ENCODE results near the gene ZCCHC14.
A peak's percentile ranks its signal among the peaks of the same experiment; 100 is the strongest.
"Not testable (repeated sequence)": the region's sequence is repeated elsewhere in the genome, so short reads cannot be mapped to it uniquely, and the experiment has no call there.

Gene ZCCHC14

DNA sequence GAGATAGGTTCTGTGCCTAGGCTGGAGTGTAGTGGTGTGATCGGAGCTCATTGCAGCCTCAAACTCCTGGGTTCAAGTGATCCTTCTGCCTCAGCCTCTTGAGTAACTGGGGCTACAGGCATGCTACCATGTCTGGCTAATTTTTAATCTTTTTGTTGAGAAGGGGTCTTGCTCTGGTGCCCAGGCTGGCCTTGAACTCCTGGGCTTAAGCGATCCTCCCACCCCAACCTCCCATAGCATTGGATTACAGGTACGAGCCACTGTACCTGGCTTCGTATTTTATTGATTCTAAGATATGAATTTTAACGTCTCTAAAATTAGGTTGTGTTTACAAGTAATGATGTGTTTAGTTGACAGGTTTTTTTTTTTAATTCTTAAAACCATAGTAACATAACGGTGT, 30.8 kb upstream of the ZCCHC14 start:
- not testable (repeated sequence) for DNase-seq

DNA sequence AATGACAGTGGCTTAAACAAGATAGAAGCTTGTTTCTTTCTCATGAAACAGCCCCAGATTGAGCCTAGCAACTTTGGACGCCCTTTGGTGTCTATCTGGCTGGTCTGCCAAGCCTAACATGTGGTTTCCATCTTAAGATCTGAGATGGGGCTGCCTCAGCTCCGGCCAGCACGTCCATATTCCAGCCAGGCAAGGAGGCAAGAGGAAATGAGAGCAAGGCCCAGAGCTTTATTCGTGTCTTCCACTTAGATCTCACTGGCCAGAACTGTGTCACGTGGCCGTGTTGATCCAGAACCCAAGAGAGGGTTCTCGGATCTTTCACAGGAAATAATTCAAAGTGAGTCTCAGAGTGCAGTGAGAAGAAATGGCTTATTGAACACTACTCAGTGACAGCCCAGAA, 28.9 kb upstream of the ZCCHC14 start:
- not testable (repeated sequence) for DNase-seq

DNA sequence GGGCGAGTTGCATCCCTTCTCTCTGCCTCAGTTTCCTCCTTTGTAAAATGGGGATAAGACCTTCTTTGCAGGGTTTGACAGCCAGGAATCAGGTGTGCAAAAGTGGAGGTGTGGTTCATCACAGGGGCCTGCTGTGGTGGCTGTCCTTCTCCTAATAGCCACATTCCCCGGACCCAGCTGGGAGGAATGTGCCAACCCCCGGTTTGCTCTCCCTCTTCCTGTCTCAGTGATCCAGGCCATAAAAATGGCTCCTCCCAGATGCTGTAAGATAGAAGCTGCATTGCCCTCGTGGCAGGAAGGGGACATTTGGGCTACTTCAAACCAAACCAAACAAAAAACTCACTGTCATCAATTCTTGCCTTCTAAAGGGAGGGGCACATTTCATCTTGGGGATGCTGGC, 26.3 kb upstream of the ZCCHC14 start:
- not testable (repeated sequence) for DNase-seq

DNA sequence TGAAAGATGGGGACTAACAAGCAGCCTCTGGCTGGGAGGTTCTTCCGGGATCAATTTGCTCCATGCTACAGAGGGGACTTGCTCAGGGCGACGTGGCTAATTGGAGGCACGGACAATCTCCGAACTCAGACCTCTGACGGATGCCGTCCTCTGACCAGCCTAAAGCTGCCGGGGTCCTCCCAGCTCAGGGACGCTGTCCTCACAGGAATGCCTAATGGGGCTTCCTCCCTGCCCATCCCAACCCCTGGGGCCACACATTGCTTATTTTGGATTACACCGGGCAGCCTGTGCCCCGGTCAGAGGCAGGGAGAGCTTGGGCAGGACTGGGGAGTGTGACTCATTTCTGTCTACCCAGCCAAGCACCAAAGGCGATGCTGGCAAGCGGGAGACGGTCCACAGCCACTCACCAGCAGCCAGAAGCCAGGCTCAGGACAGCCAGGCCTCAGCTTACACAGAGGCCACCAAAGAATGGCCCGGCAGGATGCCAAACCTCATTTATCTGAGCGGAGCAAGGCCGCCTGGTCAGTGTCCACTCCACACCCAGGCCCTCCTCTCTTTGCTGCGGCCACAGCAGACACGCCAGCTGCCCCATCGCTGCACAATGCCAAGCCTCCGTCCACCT, 25.7 kb upstream of the ZCCHC14 start:
- DNase-seq = not testable (repeated sequence)

DNA sequence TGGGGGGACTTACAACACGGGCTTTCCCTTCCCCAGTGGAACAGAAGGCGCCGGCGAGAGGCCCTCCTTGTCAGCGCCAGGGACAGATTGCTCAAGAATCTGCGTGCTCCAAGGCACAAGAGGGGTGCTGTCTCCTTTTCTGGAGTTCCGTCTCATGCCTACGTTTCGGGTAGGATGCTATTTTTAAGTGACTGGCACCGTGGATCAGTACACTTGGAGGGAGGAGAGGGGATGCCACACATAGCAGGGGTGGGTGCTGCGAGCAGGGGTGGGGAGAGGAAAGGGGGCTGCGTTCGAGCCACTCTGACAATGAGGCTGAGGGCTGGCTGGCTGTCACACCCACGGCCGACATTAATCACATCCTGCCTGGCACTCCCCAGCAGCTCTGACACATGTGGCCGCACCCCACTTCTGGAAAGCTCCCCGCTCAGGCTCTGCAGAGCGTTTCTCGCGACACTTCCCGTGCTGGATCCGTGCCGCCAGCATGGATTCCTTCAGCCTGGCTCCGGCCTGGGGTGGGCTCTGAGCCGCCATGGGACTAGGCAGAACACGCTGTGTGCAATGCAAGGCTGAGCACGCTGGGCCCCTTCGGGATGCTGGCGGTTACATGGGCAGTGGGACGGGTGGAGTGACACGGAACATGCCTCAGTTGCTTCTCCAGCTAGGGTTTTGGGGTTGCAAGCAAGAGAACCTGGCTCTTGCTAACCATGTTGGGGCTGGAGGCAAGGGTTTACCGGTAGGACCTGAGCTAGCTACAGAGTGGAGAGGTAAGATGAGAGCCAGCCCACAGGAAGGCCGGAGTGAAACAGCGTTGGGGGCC, 25.0 kb upstream of the ZCCHC14 start:
- DNase-seq = not testable (repeated sequence)

DNA sequence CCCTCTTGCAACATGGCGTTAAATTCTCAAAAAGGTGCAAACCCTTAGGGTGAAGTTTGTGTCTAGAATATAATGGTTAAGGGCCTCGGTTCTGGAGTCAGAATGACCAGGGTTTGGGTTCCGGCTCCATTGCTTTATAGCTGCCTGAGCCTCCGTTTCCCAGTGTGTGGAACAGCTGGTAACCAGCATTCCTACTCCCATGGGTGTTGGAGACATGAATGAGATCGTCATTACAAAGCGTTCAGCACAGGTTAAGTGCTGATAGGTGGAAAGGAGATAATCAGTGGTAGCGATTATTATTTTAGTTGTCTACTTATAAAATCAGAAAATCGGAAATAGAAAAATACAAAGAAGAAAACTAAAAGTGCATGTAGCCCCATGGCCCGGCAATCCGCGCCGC, 23.5 kb upstream of the ZCCHC14 start:
- peak; percentile 51 for DNase-seq

DNA sequence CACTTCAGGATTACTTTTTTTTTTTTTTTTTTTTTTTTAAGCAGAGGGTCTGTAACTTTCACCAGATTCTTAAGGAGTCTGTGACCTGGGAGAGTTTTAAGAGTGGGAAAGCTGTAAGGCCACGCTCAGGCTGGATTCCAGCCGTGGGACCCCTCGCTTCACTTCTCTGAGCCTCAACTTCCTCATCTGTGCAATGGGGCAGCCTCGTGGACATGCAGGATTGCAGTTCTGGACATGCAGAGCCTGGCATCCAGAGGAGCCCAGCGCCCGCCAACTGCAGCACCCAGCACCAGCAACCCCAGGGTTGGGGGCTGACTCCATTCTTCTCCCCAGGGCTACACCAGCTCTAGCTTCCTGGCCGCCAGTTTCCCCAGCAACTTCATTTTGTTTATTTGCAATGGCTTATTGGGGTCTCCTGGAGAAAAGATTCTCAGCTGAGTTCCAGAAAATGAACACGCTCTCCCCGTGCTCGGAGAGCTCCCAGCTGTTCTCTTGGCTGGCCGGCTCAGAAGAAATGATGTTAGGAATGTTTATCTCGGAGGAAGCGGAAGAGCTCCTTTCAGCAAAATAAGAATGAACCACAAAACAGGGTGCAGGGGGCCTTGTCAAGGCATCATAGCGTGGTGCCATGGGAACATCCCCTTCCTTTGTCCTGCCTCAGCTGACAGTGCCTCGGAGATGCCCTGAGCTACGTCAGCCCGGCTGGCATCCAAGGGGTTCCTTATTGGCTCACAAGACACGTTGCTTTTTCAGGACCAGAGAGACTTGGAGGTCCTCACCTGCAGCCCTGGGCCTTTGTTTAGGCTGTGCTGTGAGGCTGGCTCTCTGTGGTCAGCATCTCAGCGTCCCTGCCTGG, 22.9 kb upstream of the ZCCHC14 start:
- peak; percentile 30 for DNase-seq

DNA sequence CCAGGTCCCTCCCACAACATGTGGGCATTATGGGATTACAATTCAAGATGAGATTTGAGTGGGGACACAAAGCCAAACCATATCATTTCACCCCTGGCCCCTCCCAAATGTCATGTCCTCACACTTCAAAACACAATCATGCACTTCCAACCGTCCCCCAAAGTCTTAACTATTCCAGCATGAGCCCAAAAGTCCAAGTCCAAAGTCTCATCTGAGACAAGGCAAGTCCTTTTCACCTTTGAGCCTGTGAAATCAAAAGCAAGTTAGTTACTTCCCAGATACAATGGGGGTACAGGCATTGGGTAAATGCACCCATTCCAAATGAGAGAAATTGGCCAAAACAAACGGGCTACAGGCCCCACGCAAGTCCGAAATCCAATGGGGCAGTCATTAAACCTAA, 17.0 kb upstream of the ZCCHC14 start:
- DNase-seq = not testable (repeated sequence)

DNA sequence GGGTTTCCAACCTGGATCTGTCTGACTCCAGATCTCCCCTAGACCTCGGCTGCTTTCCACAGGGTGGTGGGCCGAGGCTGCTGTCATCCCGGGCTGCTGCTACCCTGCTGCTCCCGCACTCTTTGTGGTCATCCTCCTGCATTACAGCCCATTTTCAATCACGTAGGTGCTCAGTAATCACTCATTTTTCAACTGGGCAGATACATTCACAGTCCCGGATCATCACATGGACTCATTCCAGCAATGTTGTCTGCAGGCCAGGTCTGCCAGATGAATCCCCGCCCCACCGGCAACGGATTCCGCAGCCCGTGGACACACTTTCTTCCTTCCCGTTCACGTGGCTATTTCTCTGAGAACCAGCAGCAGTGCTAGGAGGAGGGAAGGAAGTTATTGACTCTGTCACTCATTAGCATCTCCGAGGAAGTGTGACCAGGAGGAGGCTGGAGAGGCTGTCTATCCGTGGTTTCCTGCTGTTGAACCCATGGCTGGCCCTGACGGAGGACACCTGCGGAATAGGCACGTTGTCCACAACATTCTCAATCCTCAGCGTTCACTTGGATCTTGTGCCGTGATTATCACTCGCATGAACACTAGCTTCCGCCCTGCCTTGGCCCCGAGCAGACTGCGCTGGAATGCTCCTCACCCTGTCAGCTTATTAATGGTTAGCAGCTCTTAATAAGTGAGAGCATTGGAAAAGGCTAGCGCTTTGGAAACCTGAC, 14.7 kb upstream of the ZCCHC14 start:
- no peak for DNase-seq

DNA sequence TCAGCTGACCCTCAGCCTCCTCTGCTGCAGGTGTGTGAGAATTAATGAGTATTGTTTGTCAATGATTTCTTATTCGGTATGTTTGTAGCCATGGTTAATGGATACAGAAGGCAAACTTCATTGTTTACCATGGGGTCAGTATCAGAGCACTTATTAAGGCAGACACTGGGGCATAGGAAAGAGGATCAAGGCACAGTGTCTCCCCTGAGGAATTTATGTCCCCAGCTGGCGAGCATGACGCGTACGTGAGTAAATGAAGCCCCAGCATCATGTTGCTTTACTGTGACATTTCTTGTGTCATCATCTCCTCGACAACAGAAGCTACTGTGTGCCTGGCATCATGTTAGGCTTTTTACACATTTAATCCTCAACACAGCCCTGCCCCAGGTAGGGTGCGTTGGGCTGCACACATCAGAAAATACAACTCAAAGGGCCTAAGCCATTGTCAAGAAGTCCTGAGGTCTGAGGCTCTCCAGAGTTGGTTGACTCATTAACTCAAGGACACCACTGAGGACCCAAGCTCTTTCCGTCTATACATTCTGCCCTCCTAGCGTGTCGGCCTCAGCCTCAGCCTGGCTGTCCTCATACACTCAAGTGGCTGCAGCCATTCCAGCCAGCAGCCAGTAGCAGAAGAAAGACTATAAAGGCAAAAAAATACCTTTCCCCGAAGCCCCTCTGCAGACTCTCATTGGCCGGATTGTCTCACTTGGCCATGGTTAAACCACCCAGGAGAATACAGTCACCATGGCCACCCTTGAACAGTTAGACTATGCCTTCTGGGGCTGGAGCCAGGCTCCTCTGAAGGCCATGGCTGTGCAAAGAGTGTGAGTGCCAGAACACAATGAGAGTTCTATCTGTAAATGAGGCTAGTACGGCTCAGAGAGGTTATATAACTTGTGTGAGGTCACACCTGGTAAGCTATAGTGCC, 13.9 kb upstream of the ZCCHC14 start:
- DNase-seq = no peak

DNA sequence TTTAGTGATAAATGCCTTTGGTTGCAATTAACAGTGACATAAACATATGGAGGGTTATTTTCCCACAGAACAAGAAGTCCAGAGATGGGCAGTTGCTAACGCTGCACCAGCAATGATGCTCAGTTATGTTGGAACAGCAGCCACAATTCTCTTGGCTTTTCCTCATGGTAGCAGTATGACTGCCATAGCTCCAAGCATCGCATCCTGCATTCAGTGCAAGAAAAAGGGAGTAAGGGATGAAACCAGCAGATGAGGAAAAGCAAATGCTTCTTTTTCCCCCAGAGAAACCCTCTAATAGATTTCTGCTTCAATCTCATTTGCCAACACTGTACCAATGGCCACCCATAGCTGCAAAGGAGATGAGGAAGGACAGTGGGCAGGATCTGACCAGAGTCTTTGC, 13.0 kb upstream of the ZCCHC14 start:
- no peak for DNase-seq

DNA sequence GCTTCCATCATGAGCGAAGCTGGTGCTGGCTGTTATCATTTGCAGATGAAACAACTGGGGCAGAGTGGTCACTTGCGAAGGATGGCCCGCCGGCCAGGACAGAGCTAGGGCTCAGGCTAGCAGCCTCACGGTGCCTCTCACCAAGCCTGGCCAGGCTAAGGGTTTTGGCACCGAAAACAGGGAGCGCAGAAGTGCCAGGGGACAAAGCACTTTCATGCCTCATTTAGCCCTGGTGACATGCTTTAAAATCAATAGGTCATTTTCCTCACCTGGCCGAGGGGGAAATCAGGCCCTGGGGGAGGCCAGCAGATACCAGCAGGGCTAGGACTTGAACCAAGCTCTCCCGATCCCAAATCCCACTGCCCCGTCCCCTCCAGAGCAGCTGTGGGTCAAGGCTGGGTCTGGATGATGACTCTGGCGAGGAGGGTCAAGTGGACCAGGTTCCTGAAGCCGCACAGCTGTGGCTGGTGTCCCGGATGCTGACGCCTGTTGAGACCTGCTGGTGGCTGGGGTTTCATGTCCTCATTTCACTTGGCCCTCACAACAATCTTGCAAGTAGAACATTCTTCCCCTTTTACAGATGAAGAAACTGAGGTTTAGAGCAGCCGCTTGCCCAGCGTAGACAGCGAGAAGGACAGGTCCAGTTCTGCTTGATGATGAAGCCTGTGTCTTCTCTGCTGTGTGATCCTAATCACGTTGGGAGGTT, 10.6 kb upstream of the ZCCHC14 start:
- DNase-seq = not testable (repeated sequence)

DNA sequence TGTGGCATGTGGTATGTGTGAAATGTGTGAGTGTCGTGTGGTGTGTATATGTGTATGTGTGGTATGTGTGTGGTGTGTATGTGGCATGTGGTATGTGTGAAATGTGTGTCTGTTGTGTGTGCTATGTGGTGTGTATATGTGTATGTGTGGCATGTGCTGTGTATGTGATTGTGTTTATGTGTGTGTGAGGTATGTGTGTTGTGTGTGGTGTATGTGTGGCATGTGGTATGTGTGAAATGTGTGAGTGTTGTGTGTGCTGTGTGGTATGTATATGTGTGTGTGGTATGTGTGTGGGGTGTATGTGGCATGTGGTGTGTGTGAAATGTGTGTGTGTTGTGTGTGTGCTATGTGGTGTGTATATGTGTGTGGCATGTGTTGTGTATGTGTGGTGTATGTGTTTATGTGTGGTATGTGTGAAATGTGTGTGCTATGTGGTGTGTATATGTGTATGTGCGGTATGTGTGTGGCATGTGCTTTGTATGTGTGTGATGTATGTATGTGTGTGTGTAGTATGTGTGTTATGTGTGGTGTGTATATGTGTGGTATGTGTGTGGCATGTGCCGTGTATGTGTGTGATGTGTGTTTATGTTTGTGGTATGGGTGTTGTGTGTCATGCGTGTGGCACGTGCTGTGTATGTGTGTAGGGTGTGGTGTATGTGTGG, 9.6 kb upstream of the ZCCHC14 start:
- no peak for DNase-seq

DNA sequence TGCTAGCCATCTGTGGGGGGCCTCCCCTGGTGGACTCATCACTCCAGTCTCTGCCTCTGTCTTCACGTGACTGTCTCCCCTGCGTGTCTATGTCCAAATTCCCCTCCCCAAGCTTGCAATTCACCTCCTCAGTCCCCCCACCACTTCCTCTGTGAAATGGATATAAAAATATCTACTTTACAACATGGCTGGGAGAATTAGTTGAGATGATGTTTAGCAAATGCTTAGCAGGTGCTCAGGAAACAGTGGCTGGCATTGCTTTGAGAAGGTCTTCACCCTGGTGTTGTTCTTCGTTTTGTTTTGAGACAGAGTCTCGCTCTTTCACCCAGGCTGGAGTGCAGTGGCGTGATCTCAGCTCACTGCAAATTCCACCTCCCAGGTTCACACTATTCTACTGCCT, 8.3 kb upstream of the ZCCHC14 start:
- DNase-seq = no peak

DNA sequence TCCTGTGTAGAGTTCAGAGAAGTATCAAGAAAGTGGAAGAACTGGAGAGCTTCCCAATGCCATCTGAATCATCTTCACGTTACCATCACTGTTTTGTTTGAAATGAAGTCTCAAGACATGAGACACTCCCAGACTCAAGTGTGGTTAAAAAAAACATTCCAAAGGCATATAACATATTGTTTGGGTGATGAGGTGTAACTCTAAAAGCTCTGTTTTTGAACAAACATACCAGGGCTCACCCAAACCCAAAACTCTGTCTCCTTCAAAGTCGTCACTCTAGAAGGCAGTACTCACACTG, 6.3 kb upstream of the ZCCHC14 start:
- no peak for DNase-seq

DNA sequence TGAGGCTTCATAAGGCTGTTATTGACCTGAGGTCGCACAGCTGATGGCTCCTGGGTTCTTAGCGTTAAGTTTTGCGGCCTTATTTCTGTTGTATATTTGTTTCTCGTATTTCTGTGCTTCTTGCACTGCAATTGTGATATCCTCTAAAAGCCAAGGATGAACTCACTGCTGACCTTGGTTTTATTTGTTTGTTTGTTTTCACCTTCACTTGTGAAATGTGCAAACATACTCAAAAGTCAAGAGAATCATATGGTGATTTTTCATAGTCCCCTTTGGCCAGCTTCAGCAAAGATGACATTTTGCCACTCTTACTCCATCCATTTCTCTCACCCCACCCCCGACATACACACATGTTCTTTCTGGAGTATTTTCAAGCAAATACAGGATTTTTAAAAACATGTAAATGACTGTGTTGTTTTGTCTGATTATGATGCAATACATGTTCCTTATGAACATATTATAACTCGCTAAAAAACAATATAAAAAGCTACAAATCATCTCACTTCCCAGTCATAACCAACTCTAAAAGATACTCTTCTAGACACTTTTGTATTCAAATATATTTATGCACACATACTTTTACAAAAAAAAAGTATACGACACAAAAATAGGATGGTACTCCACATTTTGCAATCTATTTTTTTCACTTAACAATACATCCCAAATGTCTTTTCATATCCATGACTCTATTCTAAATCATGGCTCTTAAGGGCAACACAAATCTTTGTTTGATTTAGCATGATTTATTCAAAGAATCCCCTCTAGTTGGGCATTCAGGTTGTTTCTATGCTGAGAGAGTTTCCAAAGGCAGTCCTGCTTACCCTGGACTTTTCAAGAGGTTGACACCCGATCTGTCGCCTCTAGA, 5.7 kb upstream of the ZCCHC14 start:
- no peak for DNase-seq

DNA sequence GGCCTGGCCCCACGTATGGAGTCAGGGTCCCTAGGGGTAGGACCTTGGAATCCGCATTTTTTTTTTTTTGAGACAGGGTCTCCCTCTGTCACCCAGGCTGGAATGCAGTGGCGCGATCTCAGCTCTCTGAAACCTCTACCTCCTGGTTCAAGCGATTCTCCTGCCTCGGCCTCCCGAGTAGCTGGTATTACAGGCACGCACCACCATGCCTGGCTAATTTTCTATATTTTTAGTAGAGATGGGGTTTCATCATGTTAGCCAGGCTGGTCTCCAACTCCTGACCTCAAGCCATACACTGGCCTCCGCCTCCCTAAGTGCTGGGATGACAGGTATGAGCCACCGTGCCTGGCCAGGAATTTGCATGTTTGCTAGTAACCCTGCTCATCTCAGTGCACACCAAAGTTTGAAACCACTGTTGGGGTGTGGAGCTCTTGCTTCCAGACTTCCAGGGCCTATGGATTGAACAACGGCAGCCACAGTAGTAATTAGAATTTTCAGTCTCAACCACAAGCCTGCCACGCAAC, 5.0 kb upstream of the ZCCHC14 start:
- DNase-seq = not testable (repeated sequence)

DNA sequence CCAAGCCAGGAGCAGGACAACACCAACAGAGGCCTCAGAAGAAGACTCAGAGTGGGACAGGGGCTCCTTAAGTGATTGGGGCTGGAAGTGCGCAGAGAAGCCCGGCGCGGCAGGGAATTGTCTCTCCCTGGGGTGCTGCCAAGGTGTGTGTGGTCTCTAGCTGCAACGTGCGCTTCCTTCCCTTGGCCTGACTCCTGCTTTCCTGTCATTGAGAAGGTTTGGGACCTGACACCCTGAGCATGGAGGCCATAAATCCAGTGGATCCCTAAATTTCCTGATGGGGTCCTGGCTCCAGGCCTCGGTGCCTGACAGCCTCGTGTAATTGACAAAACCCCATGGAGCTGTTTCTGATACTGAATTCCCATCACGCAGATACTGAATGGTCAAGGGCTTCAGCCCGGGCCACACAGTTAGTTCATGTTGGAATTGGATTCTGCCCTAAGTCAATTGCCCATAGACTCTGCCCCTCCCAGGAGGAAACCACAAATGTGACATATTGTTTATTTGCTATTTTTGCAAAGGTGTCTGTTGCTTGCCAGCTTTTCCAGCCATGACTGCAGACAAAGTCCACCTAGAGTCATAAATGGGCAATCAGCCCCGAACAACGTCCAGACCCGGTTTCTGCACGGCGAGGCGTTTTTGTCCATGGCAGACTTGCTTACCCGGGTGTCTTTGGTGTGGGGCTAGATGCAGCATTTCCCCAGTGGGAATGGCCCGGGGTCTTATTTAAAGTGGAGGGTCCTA, 4.4 kb upstream of the ZCCHC14 start:
- DNase-seq = not testable (repeated sequence)

DNA sequence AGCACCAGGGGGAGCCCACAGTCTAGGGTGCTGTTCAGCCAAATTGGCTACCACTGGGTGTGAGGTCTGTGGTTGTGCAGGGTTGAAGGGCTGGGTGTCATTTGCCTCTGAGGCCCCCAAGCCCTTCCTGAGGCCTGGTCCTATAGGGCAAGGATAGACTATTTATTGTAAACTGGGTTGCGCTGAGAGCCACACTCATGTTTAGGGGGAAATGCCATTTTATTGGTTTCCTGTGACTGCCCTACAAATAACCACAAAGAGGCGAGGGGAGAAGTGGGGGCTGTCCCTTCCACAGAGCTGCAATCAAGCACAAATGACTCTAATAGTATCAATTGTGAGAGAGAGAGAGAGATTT, 3.6 kb upstream of the ZCCHC14 start:
- no peak for DNase-seq

Measured in eye (tissue), 1 donor.